ENCODE measurements around the gene TCF12. TPM values are rescaled to one million over a fixed set of nuclear protein-coding genes. Genes with fewer than 3 reads are reported as not detected.

TCF12 gene
- polyA plus RNA-seq, 1 donor (not counting 4 experiments of a cell fraction or from before 2014, with no cell fraction given): 48.3 TPM

DNA sequence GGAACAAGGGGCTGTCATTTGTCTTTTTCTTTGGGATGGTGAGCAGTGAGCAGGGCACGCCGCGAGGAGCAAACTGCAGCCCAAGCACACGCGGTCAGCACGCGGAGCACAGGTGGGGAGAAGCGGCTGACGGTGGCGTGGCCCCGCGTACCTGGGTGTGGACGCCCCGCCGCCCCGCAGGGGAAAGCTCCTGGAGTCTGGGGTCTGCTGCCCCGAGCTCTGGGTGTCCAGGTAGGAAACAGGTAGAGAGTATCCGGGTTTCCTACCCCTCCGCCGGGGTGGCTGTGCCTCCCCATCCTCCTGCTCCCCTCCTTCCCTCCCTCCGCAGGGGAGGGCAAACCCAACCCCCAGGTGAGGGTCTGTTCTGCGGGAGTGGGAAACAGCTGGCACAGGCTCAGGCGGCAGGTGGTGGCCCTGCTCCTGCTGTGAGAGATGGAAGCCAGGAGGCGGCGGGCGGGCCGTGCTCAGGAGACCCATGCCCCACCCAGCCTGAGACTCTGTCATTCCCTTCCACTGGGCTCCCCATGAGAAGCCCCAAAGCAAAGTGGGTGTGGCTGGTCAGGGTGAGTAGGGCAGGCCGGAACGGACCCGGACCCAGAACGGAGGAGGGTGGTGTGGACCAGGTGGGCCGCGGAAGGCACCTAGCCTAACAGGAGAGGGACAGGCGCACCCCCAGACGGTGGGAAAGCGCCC, 400.9 kb downstream of the TCF12 start:
- H2AFZ ChIP-seq (ENCODE audit: control insufficient read depth, low read length): no peak overlapping the region

DNA sequence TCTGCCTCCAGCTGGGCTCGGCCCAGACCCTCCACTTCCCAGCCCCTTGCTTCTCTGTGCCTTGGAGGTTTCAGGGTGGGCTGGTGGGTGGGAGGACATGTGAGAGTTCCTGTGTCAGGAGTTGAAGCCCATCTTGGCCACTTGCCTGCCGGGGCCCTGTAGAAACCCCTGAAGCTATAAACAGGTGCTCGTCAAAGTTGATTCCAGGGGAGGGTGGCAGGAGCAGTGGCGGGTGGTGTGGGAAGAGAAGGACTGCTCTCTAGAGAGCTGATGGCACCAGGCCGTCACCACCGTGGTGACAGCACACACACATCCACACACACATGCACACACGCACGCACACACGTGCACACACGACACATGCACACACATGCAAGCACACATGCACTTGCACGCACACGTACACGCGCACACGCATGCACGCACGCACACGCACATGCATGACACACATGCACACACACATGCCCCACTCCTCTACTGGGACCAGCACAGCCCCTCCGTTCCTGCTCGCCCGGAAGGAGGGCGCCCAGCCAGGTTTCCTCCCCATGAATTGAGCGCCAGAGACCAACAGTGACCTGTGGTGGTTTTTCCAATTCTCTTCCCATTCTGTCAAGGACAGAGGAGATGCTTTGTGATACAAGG, 401.6 kb downstream of the TCF12 start:
- Histone ChIP-seq H3K9me3 (ENCODE audit: control insufficient read depth, low read depth, low read length) (no peaks in the 10 kb centered on the region), H3K27me3 (ENCODE audit: control insufficient read depth, extremely low read depth, insufficient read depth, low read length) (no peaks in the 10 kb centered on the region), H2AFZ (ENCODE audit: control insufficient read depth, low read length) (no peak overlapping the region), H3K27ac (ENCODE audit: control insufficient read depth, insufficient read depth, low read length) (no peak overlapping the region), H3K9me1 (ENCODE audit: control insufficient read depth, extremely low read depth, insufficient read depth, low read length) (no peaks in the 10 kb centered on the region), H3K9ac (ENCODE audit: control insufficient read depth, extremely low read depth, insufficient read depth, low read length) (no peak overlapping the region), H3K4me1 (ENCODE audit: control insufficient read depth, extremely low read depth, insufficient read depth, low read length) (peaks cover 6% of the 10 kb centered on the region), H4K20me1 (ENCODE audit: control insufficient read depth, extremely low read depth, insufficient read depth, low read length) (no peaks in the 10 kb centered on the region), H3K36me3 (ENCODE audit: control insufficient read depth in 2 of 2, extremely low read depth in 1 of 2, insufficient read depth in 2 of 2, low read length in 2 of 2) (no peaks in the 10 kb centered on the region), H3K4me3 (ENCODE audit: control insufficient read depth in 2 of 3, extremely low read depth in 1 of 3, insufficient read depth in 2 of 3, low read depth in 1 of 3, low read length in 3 of 3) (no peak overlapping the region), H3K4me2 (ENCODE audit: control insufficient read depth, extremely low read depth, insufficient read depth, low read depth, low read length) (no peak overlapping the region), H3K79me2 (ENCODE audit: control insufficient read depth, insufficient read depth, low read length) (no peaks in the 10 kb centered on the region)
- dilution Hi-C loops (cut with MboI; ENCODE audit: extremely low pct_ligation_motif_present, low sequenced_read_pairs): no loop called here
- DNase-seq (ENCODE audit: low read depth, low spot score) (no peak), FAIRE-seq (no peak)
- no peak for TF ChIP-seq EZH2 (IDR thresholded peaks at IDR 0.05; ENCODE audit: low read length)
- TF ChIP-seq, protein P1, sequence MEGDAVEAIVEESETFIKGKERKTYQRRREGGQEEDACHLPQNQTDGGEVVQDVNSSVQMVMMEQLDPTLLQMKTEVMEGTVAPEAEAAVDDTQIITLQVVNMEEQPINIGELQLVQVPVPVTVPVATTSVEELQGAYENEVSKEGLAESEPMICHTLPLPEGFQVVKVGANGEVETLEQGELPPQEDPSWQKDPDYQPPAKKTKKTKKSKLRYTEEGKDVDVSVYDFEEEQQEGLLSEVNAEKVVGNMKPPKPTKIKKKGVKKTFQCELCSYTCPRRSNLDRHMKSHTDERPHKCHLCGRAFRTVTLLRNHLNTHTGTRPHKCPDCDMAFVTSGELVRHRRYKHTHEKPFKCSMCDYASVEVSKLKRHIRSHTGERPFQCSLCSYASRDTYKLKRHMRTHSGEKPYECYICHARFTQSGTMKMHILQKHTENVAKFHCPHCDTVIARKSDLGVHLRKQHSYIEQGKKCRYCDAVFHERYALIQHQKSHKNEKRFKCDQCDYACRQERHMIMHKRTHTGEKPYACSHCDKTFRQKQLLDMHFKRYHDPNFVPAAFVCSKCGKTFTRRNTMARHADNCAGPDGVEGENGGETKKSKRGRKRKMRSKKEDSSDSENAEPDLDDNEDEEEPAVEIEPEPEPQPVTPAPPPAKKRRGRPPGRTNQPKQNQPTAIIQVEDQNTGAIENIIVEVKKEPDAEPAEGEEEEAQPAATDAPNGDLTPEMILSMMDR (optimal IDR thresholded peaks at IDR 0.05 in 1 of 3, IDR thresholded peaks at IDR 0.05 in 1 of 3, conservative IDR thresholded peaks at IDR 0.05 in 1 of 3; ENCODE audit: extremely low read depth in 1 of 3, insufficient read depth in 2 of 3, low read length in 3 of 3): no peak

More for the DNA sequence above, 400.9 kb downstream of the TCF12 start:
- Histone ChIP-seq H3K9me1 (ENCODE audit: control insufficient read depth, extremely low read depth, insufficient read depth, low read length) (no peaks in the 10 kb centered on the region), H3K79me2 (ENCODE audit: control insufficient read depth, insufficient read depth, low read length) (no peaks in the 10 kb centered on the region), H3K4me1 (ENCODE audit: control insufficient read depth, extremely low read depth, insufficient read depth, low read length) (peaks cover 6% of the 10 kb centered on the region), H3K9ac (ENCODE audit: control insufficient read depth, extremely low read depth, insufficient read depth, low read length) (no peak overlapping the region), H3K27me3 (ENCODE audit: control insufficient read depth, extremely low read depth, insufficient read depth, low read length) (no peaks in the 10 kb centered on the region), H3K9me3 (ENCODE audit: control insufficient read depth, low read depth, low read length) (no peaks in the 10 kb centered on the region), H4K20me1 (ENCODE audit: control insufficient read depth, extremely low read depth, insufficient read depth, low read length) (no peaks in the 10 kb centered on the region), H3K4me3 (ENCODE audit: control insufficient read depth in 2 of 3, extremely low read depth in 1 of 3, insufficient read depth in 2 of 3, low read depth in 1 of 3, low read length in 3 of 3) (no peak overlapping the region), H3K36me3 (ENCODE audit: control insufficient read depth in 2 of 2, extremely low read depth in 1 of 2, insufficient read depth in 2 of 2, low read length in 2 of 2) (no peaks in the 10 kb centered on the region), H3K4me2 (ENCODE audit: control insufficient read depth, extremely low read depth, insufficient read depth, low read depth, low read length) (no peak overlapping the region), H3K27ac (ENCODE audit: control insufficient read depth, insufficient read depth, low read length) (no peak overlapping the region)
- DNase-seq (ENCODE audit: low read depth, low spot score): no peak
- no peak for FAIRE-seq
- dilution Hi-C loops (cut with MboI; ENCODE audit: extremely low pct_ligation_motif_present, low sequenced_read_pairs): no loop called here
- TF ChIP-seq, protein P1 (optimal IDR thresholded peaks at IDR 0.05 in 1 of 3, IDR thresholded peaks at IDR 0.05 in 1 of 3, conservative IDR thresholded peaks at IDR 0.05 in 1 of 3; ENCODE audit: extremely low read depth in 1 of 3, insufficient read depth in 2 of 3, low read length in 3 of 3): no peak
- no peak for TF ChIP-seq EZH2 (IDR thresholded peaks at IDR 0.05; ENCODE audit: low read length)

Data from keratinocyte (primary cell).